Caco-2 (cell line): ENCODE data around the gene EN2. TPM values are rescaled to one million over a fixed set of nuclear protein-coding genes. Genes with fewer than 3 reads are reported as not detected.

Experiments
- BruUV-seq: library from RNA; stranded (reverse); fragments of 400-500 nt; replicated peaks from 2 replicates; lab custom pipeline; 2021; lab: Mats Ljungman, UMichigan
- CTCF ChIA-PET: fragments of 300-600 bp; sonication (Branson Sonifier 250); formaldehyde crosslinking; loops from one replicate; lab custom pipeline; 2022; ENCODE audit warnings: antibody characterized with exemption; lab: Charles Lee
- POLR2A ChIA-PET: fragments of 300-600 bp; sonication (Branson Sonifier 250); formaldehyde crosslinking; loops from one replicate; lab custom pipeline; 2022; ENCODE audit warnings: antibody characterized with exemption; lab: Charles Lee
- DNase-seq, 2 experiments: peaks; one replicate each; pipeline versions ENCODE4 v3.0.0 to v3.0.0-alpha.2; 2020 to 2022
- H3K27me3 ChIP-seq: replicated peaks from 2 replicates; pipeline ENCODE4 v1.6.0; 2011; ENCODE audit warnings: low read length; ENCODE audit not compliant: control insufficient read depth, insufficient read depth
- H3K36me3 ChIP-seq: 2 replicates; pipeline ENCODE4 v1.5.1; 2011; ENCODE audit warnings: low read length; ENCODE audit not compliant: control insufficient read depth, insufficient read depth
- H3K4me1 ChIP-seq: fragments of 250-450 bp; sonication (Bioruptor Pico); 2 replicates; pipeline ENCODE4 v1.5.1; 2020; ENCODE audit warnings: mild to moderate bottlenecking
- H3K4me3 ChIP-seq: 2 replicates; pipeline ENCODE4 v1.5.1; 2011; ENCODE audit warnings: low read depth, mild to moderate bottlenecking, control low read depth, low read length
- H3K9me3 ChIP-seq: fragments of 250-450 bp; sonication (Bioruptor Pico); 2 replicates; pipeline ENCODE4 v1.5.1; 2020; ENCODE audit warnings: mild to moderate bottlenecking, moderate library complexity
- H3K27ac Mint-ChIP-seq: one replicate; pipeline ENCODE4 v1.8.0; 2022; ENCODE audit warnings: mixed read lengths; ENCODE audit not compliant: unreplicated experiment
- H3K27me3 Mint-ChIP-seq: one replicate; pipeline ENCODE4 v1.8.0; 2022; ENCODE audit warnings: mixed read lengths; ENCODE audit not compliant: insufficient read depth, unreplicated experiment
- H3K36me3 Mint-ChIP-seq: one replicate; pipeline ENCODE4 v1.8.0; 2022; ENCODE audit warnings: mild to moderate bottlenecking, mixed read lengths; ENCODE audit not compliant: insufficient read depth, unreplicated experiment
- H3K4me1 Mint-ChIP-seq: one replicate; pipeline ENCODE4 v1.8.0; 2022; ENCODE audit warnings: low read depth, mixed read lengths; ENCODE audit not compliant: unreplicated experiment
- H3K4me3 Mint-ChIP-seq: one replicate; pipeline ENCODE4 v1.8.0; 2022; ENCODE audit warnings: mild to moderate bottlenecking, moderate library complexity, mixed read lengths; ENCODE audit not compliant: unreplicated experiment
- H3K9me3 Mint-ChIP-seq: one replicate; pipeline ENCODE4 v1.8.0; 2022; ENCODE audit warnings: mixed read lengths; ENCODE audit not compliant: unreplicated experiment
- CTCF ChIP-seq, 2 experiments: fragments of 200-600 bp in 1 of 2; IDR thresholded peaks; 1 replicate in 1 of 2; 2 replicates in 1 of 2; pipeline versions ENCODE4 v1.5.1 to v1.8.0; 2011 to 2022; ENCODE audit warnings: antibody characterized with exemption in 1 of 2, control low read depth in 1 of 2, inconsistent platforms in 1 of 2, low read depth in 1 of 2, low read length in 1 of 2, mild to moderate bottlenecking in 1 of 2, moderate library complexity in 1 of 2; ENCODE audit not compliant: insufficient read depth in 1 of 2, severe bottlenecking in 1 of 2, unreplicated experiment in 1 of 2
- intact Hi-C: fragments of 100-400 bp; cut with micrococcal nuclease; formaldehyde crosslinking; loops from one replicate; pipeline ENCODE4 v1.10.0; 2022; ENCODE audit not compliant: unreplicated experiment
- total RNA-seq: library from RNA; stranded (reverse); gene quantifications from 2 replicates; pipeline ENCODE4 v1.2.3, GENCODE V29; 2022

Gene EN2
- total RNA-seq, 1 experiment from 2014 or later, result 1.5 TPM

DNA sequence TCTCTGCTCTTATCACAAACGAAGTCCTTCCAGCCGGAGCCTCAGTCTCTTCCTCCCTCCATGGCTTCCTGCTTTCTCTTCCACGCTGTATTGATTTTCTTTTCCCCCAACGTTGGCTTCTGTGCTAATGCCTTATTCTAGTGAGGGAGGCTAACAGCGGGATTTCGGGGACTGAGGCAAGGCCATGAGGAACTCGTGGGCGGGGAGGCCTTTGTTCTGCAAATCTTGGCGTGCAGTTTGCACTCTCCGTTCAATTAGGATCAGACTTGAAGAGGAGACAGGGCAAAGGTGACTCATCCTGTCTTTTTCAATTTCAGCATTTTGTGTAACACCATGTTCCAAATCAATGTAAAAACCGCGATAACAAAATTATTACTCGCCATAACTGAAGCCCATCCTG lies 25.3 kb downstream of the EN2 start:
- H3K27me3 Mint-ChIP-seq, result peaks cover 6% of the 10 kb centered on the region
- H3K9me3 Mint-ChIP-seq, result no peaks in the 10 kb centered on the region
- TF ChIP-seq CTCF (IDR thresholded peaks at IDR 0.05; ENCODE audit: insufficient read depth in 1 of 2, low read depth in 1 of 2, low read length in 1 of 2, severe bottlenecking in 1 of 2, unreplicated experiment in 1 of 2), result no peak

GRCh38 chr7:155483868-155484325 lies 26.0 kb downstream of the EN2 start:
- no peak overlapping the region for H3K4me3 ChIP-seq
- BruUV-seq, result no TSS peak
- no peaks in the 10 kb centered on the region for H3K4me1 Mint-ChIP-seq
- no peaks in the 10 kb centered on the region for H3K4me1 ChIP-seq
- peaks cover 8% of the 10 kb centered on the region for H3K27me3 Mint-ChIP-seq
- no peaks in the 10 kb centered on the region for H3K9me3 Mint-ChIP-seq
- ChIA-PET CTCF (interaction anchor here (1.0 kb wide), 1 partner anchor 49 kb away, joined by 3 read pairs; no protein-coding TSS in a partner anchor), POLR2A (no interaction called here)
- no peak for DNase-seq
- intact Hi-C loops, result no loop called here
- peaks cover 4% of the 10 kb centered on the region; the same call in 1 of the 2 replicates for H3K9me3 ChIP-seq
- TF ChIP-seq CTCF (IDR thresholded peaks at IDR 0.05; ENCODE audit: insufficient read depth in 1 of 2, low read depth in 1 of 2, low read length in 1 of 2, severe bottlenecking in 1 of 2, unreplicated experiment in 1 of 2), result no peak
- H3K4me3 Mint-ChIP-seq, result no peak overlapping the region
- no peaks in the 10 kb centered on the region for H3K27me3 ChIP-seq
- H3K27ac Mint-ChIP-seq, result no peak overlapping the region
- H3K36me3 Mint-ChIP-seq, result no peaks in the 10 kb centered on the region
- H3K36me3 ChIP-seq, result no peaks in the 10 kb centered on the region

More for the DNA sequence above, 25.3 kb downstream of the EN2 start:
- H3K9me3 ChIP-seq, result peaks cover 4% of the 10 kb centered on the region; the same call in 1 of the 2 replicates
- no peak overlapping the region for H3K4me3 ChIP-seq
- H3K36me3 ChIP-seq, result no peaks in the 10 kb centered on the region
- H3K27me3 ChIP-seq, result no peaks in the 10 kb centered on the region
- H3K4me3 Mint-ChIP-seq, result no peak overlapping the region
- no peak for DNase-seq
- intact Hi-C loops, result no loop called here
- H3K4me1 Mint-ChIP-seq, result no peaks in the 10 kb centered on the region
- no TSS peak for BruUV-seq
- no peak overlapping the region for H3K27ac Mint-ChIP-seq
- no peaks in the 10 kb centered on the region for H3K36me3 Mint-ChIP-seq
- no peaks in the 10 kb centered on the region for H3K4me1 ChIP-seq
- POLR2A ChIA-PET, result no interaction called here
- CTCF ChIA-PET, result no interaction called here

GRCh38 chr7:155484483-155485399 lies 26.8 kb downstream of the EN2 start:
- H3K4me1 ChIP-seq, result no peaks in the 10 kb centered on the region
- ChIA-PET POLR2A (no interaction called here), CTCF (interaction anchor here (1.0 kb wide), 1 partner anchor 48 kb away, joined by 3 read pairs; no protein-coding TSS in a partner anchor)
- no peaks in the 10 kb centered on the region for H3K9me3 Mint-ChIP-seq
- no peaks in the 10 kb centered on the region for H3K27me3 ChIP-seq
- no peak overlapping the region for H3K4me3 ChIP-seq
- intact Hi-C loops, result no loop called here
- H3K27ac Mint-ChIP-seq, result no peak overlapping the region
- no TSS peak for BruUV-seq
- no peaks in the 10 kb centered on the region for H3K4me1 Mint-ChIP-seq
- H3K36me3 ChIP-seq, result no peaks in the 10 kb centered on the region
- H3K27me3 Mint-ChIP-seq, result peaks cover 7% of the 10 kb centered on the region
- H3K36me3 Mint-ChIP-seq, result no peaks in the 10 kb centered on the region
- no peak overlapping the region for H3K4me3 Mint-ChIP-seq
- peaks cover 4% of the 10 kb centered on the region; the same call in 1 of the 2 replicates for H3K9me3 ChIP-seq
- DNase-seq, result no peak
- TF ChIP-seq CTCF (IDR thresholded peaks at IDR 0.05; ENCODE audit: insufficient read depth in 1 of 2, low read depth in 1 of 2, low read length in 1 of 2, severe bottlenecking in 1 of 2, unreplicated experiment in 1 of 2), result no peak
